ELF-1 (cell line): ENCODE data around the gene EFCAB8.

Experiments used
- DNase-seq: peaks from one replicate; pipeline ENCODE4 v3.0.0-alpha.2; 2016; ENCODE audit warnings: low read depth, low spot score

The EFCAB8 gene

GRCh38 chr20:32909896-32910571 lies 51.3 kb downstream of the EFCAB8 start:
- no peak for DNase-seq

GRCh38 chr20:32911355-32911754 lies 52.6 kb downstream of the EFCAB8 start:
- no peak for DNase-seq

GRCh38 chr20:32912688-32913087 lies 54.0 kb downstream of the EFCAB8 start:
- DNase-seq, result no peak

GRCh38 chr20:32914031-32914430 lies 55.3 kb downstream of the EFCAB8 start:
- DNase-seq, result no peak

- no peak for DNase-seq
These were observed 58.6 kb downstream of the EFCAB8 start for GRCh38 chr20:32917191-32917950.

GRCh38 chr20:32918296-32918695 lies 59.6 kb downstream of the EFCAB8 start:
- peak; percentile 27 for DNase-seq

GRCh38 chr20:32918751-32919150 lies 60.0 kb downstream of the EFCAB8 start:
- DNase-seq, result no peak

- DNase-seq, result no peak
These were observed 61.3 kb downstream of the EFCAB8 start for GRCh38 chr20:32920066-32920465.

- no peak for DNase-seq
These were observed 62.0 kb downstream of the EFCAB8 start for GRCh38 chr20:32920530-32921298.

- DNase-seq, result no peak
These were observed 63.7 kb downstream of the EFCAB8 start for GRCh38 chr20:32922466-32922865.

- DNase-seq, result no peak
These were observed 66.1 kb downstream of the EFCAB8 start for GRCh38 chr20:32924781-32925180.

- DNase-seq, result no peak
These were observed 66.9 kb downstream of the EFCAB8 start for GRCh38 chr20:32925481-32926196.

- no peak for DNase-seq
These were observed 70.4 kb downstream of the EFCAB8 start for GRCh38 chr20:32929162-32929561.

GRCh38 chr20:32930181-32930580 lies 71.5 kb downstream of the EFCAB8 start:
- no peak for DNase-seq

- no peak for DNase-seq
These were observed 72.0 kb downstream of the EFCAB8 start for GRCh38 chr20:32930701-32931100.

GRCh38 chr20:32934580-32934979 lies 75.9 kb downstream of the EFCAB8 start:
- DNase-seq, result no peak

GRCh38 chr20:32941155-32941885 lies 82.6 kb downstream of the EFCAB8 start:
- DNase-seq, result no peak

GRCh38 chr20:32943490-32944052 lies 84.8 kb downstream of the EFCAB8 start:
- DNase-seq, result no peak

- DNase-seq, result peak; percentile 46
These were observed 87.0 kb downstream of the EFCAB8 start for GRCh38 chr20:32945710-32946221.

- no peak for DNase-seq
These were observed 87.9 kb downstream of the EFCAB8 start for GRCh38 chr20:32946629-32947028.

GRCh38 chr20:32950539-32950938 lies 91.8 kb downstream of the EFCAB8 start:
- DNase-seq, result peak; percentile 74
